KMS-11 (cell line): ENCODE measurements around the gene KCNH8.

Experiments
- H2AFZ ChIP-seq: fragments of 200-600 bp; sonication (generic); 2 replicates; pipeline ENCODE4 v1.6.1; 2016; ENCODE audit warnings: antibody characterized with exemption, mixed run types, low read depth
- H3K27ac ChIP-seq: fragments of 200-600 bp; sonication (generic); 2 replicates; pipeline ENCODE4 v1.6.1; 2016; ENCODE audit warnings: mild to moderate bottlenecking, mixed run types
- H3K27me3 ChIP-seq: fragments of 200-600 bp; sonication (generic); 2 replicates; pipeline ENCODE4 v1.6.1; 2017; ENCODE audit warnings: mild to moderate bottlenecking, low read depth, mixed run types, moderate library complexity; ENCODE audit not compliant: insufficient read depth
- H3K36me3 ChIP-seq: fragments of 200-600 bp; sonication (generic); 2 replicates; pipeline ENCODE4 v1.6.1; 2017; ENCODE audit warnings: mild to moderate bottlenecking, mixed run types; ENCODE audit not compliant: insufficient read depth
- H3K4me1 ChIP-seq: fragments of 200-600 bp; sonication (generic); 2 replicates; pipeline ENCODE4 v1.6.1; 2016; ENCODE audit warnings: mild to moderate bottlenecking, low read depth, mixed run types; ENCODE audit not compliant: poor library complexity, severe bottlenecking
- H3K4me2 ChIP-seq: fragments of 200-600 bp; sonication (generic); 2 replicates; pipeline ENCODE4 v1.7.0; 2016; ENCODE audit warnings: mild to moderate bottlenecking, mixed run types
- H3K4me3 ChIP-seq: fragments of 200-600 bp; sonication (generic); IDR thresholded peaks from 2 replicates; pipeline ENCODE4 v1.6.1; 2017; ENCODE audit warnings: low read depth, low read length, mixed read lengths; ENCODE audit not compliant: insufficient read depth
- H3K79me2 ChIP-seq: fragments of 200-600 bp; sonication (generic); 2 replicates; pipeline ENCODE4 v1.6.1; 2016; ENCODE audit warnings: low read depth, mixed run types; ENCODE audit not compliant: insufficient read depth
- H3K9ac ChIP-seq: fragments of 200-600 bp; sonication (generic); 2 replicates; pipeline ENCODE4 v1.6.1; 2016; ENCODE audit warnings: mild to moderate bottlenecking, mixed run types
- H4K20me1 ChIP-seq: fragments of 200-600 bp; sonication (generic); 2 replicates; pipeline ENCODE4 v1.6.1; 2016; ENCODE audit warnings: mild to moderate bottlenecking, mixed run types; ENCODE audit not compliant: insufficient read depth
- TF ChIP-seq, protein P1 (sequence below): fragments of 200-600 bp; sonication (generic); conservative IDR thresholded peaks from 2 replicates; pipeline ENCODE4 v1.6.1; 2017; ENCODE audit warnings: low read depth, mild to moderate bottlenecking, antibody characterized with exemption, low read length, moderate library complexity, mixed read lengths

Gene KCNH8

DNA sequence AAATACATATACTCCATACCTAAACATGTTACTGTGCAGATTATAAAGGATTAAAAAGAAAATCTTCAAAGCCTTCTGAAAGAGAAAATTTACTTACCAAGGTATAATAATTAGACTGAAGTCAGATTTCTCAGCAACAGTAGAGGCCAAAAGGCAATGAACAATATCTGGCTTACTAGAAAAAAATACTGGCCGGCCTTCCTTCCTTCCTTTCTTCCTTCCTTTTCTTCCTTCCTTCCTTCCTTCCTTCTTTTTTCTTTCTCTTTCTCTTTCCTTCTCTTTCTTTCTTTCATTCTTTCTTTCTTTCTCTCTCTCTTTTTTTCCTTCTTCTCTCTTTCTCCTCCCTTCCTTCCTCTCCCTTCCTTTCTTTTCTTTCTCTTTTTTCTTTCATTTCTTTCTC lies 209.6 kb downstream of the KCNH8 start:
- TF ChIP-seq, protein P1, sequence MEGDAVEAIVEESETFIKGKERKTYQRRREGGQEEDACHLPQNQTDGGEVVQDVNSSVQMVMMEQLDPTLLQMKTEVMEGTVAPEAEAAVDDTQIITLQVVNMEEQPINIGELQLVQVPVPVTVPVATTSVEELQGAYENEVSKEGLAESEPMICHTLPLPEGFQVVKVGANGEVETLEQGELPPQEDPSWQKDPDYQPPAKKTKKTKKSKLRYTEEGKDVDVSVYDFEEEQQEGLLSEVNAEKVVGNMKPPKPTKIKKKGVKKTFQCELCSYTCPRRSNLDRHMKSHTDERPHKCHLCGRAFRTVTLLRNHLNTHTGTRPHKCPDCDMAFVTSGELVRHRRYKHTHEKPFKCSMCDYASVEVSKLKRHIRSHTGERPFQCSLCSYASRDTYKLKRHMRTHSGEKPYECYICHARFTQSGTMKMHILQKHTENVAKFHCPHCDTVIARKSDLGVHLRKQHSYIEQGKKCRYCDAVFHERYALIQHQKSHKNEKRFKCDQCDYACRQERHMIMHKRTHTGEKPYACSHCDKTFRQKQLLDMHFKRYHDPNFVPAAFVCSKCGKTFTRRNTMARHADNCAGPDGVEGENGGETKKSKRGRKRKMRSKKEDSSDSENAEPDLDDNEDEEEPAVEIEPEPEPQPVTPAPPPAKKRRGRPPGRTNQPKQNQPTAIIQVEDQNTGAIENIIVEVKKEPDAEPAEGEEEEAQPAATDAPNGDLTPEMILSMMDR: no peak
- Histone ChIP-seq H3K36me3 (no peaks in the 10 kb centered on the region), H3K27ac (no peak overlapping the region), H3K4me3 (no peak overlapping the region), H2AFZ (no peak overlapping the region), H3K79me2 (no peaks in the 10 kb centered on the region), H4K20me1 (no peaks in the 10 kb centered on the region), H3K9ac (no peak overlapping the region), H3K27me3 (no peaks in the 10 kb centered on the region), H3K4me2 (no peak overlapping the region), H3K4me1 (no peaks in the 10 kb centered on the region)

DNA sequence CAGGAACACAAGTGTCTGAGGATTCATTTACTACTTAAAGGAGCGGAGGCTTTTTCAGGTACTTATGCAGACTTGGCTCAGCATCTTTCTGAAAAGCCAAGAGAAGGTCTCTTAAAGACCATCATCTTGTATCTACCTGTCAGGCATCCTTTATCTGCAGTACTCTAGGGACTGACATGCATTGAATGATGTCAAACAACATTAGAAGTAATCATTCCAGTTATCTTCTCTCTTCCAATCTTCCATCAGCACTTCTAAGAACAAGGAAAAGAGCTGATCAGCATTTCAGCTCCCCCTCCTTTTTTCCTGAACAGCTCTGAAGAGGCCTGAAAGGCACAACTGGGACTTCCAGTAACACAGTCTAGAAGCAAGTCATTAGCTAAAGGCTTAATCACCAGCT lies 214.8 kb downstream of the KCNH8 start:
- H4K20me1 ChIP-seq: no peaks in the 10 kb centered on the region
- H3K79me2 ChIP-seq: no peaks in the 10 kb centered on the region
- H3K4me1 ChIP-seq: no peaks in the 10 kb centered on the region
- no peak overlapping the region for H2AFZ ChIP-seq
- H3K27me3 ChIP-seq: no peaks in the 10 kb centered on the region
- no peaks in the 10 kb centered on the region for H3K36me3 ChIP-seq
- H3K9ac ChIP-seq: no peak overlapping the region
- no peak overlapping the region for H3K4me3 ChIP-seq
- TF ChIP-seq, protein P1: no peak
- H3K27ac ChIP-seq: no peak overlapping the region
- no peak overlapping the region for H3K4me2 ChIP-seq

DNA sequence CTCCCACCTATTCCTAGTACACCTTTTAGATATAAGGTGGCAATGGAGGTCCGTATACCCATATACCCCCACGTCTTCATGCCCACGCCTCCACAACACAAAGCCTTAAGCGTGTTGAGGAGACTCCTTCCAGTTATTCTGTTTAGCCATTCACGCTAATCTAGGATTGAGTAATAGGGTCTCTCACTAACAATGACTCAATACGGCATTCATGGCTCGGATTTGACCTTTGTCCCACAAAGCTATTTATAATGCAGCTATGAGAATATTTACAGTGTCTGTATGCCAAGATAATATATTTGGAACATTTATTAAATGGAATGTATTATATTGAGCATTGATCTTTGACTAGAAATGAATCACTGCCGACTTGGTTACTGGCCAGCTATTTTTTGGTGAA lies 215.8 kb downstream of the KCNH8 start:
- H3K27me3 ChIP-seq: no peaks in the 10 kb centered on the region
- H2AFZ ChIP-seq: no peak overlapping the region
- H3K4me2 ChIP-seq: no peak overlapping the region
- H4K20me1 ChIP-seq: no peaks in the 10 kb centered on the region
- TF ChIP-seq, protein P1: no peak
- H3K9ac ChIP-seq: no peak overlapping the region
- H3K27ac ChIP-seq: no peak overlapping the region
- H3K36me3 ChIP-seq: no peaks in the 10 kb centered on the region
- no peaks in the 10 kb centered on the region for H3K79me2 ChIP-seq
- H3K4me3 ChIP-seq: no peak overlapping the region
- H3K4me1 ChIP-seq: no peaks in the 10 kb centered on the region

DNA sequence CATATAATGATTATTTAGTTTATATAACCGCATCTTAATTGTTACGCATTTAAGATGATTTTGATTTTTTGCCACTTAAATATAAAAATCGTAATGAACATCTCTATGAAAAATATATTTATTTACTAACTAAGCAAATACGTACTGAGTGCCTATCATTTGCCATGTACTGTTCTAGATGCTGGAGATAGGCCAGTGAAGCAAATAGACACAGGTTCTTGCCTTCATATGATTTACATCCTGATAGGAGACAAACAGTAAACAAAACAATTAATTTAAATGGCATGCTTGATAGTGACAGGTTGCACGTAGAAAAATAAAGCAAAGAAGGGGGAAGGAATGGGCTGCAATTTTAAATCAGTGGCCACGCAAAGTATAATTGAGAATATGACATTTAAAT lies 217.2 kb downstream of the KCNH8 start:
- Histone ChIP-seq H3K27ac (no peak overlapping the region), H2AFZ (no peak overlapping the region), H3K4me1 (no peaks in the 10 kb centered on the region), H3K27me3 (no peaks in the 10 kb centered on the region), H3K79me2 (no peaks in the 10 kb centered on the region), H3K4me3 (no peak overlapping the region), H3K36me3 (no peaks in the 10 kb centered on the region), H3K9ac (no peak overlapping the region), H3K4me2 (no peak overlapping the region), H4K20me1 (no peaks in the 10 kb centered on the region)
- TF ChIP-seq, protein P1: no peak

DNA sequence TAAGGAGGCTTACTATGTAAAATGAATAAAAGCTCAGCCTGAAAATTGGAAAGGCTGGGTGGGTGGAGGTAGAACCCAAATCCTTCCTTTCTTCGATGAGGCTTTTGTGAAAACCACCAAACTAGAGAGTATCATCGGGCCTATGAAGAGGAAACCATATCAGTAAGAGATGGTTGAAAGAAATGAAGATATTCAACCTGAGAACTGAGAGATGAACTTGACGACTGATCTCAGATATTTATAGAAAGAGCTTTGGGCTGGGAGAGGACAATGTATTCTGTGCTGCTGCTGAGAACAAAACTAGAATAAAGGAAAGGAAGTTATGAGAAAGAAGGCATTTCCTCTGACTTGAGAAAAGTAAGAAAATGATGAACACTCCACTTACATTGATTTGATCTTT lies 236.6 kb downstream of the KCNH8 start:
- Histone ChIP-seq H4K20me1 (no peaks in the 10 kb centered on the region), H3K27me3 (no peaks in the 10 kb centered on the region), H3K27ac (no peak overlapping the region), H3K36me3 (no peaks in the 10 kb centered on the region), H3K4me1 (no peaks in the 10 kb centered on the region), H3K9ac (no peak overlapping the region), H3K79me2 (no peaks in the 10 kb centered on the region), H3K4me3 (no peak overlapping the region), H3K4me2 (no peak overlapping the region), H2AFZ (no peak overlapping the region)
- TF ChIP-seq, protein P1: no peak
